Activated CD4-positive, alpha-beta memory T cell treated with anti-CD3 and anti-CD28 coated beads, Interleukin-2, amount 10 ng/mL, durations not matched to agents 7 days and 5 days (primary cell): ENCODE data around the gene KDELR1. TPM values are rescaled to one million over a fixed set of nuclear protein-coding genes. Genes with fewer than 3 reads are reported as not detected.
"Not testable (repeated sequence)": the region's sequence is repeated elsewhere in the genome, so short reads cannot be mapped to it uniquely, and the experiment has no call there.

Source experiments
- CTCF ChIA-PET: fragments of 350-600 bp; sonication (Branson Sonifier 250); formaldehyde crosslinking; loops from one replicate; lab custom pipeline; 2021; ENCODE audit warnings: antibody characterized with exemption, inconsistent platforms; lab: Charles Lee
- POLR2A ChIA-PET: fragments of 350-600 bp; sonication (Branson Sonifier 250); formaldehyde crosslinking; loops from one replicate; lab custom pipeline; 2021; ENCODE audit warnings: antibody characterized with exemption; lab: Charles Lee
- DNase-seq: peaks from one replicate; pipeline ENCODE4 v3.0.0-alpha.2; 2020
- H3K27ac Mint-ChIP-seq: one replicate; pipeline ENCODE4 v1.8.0; 2021; ENCODE audit warnings: mild to moderate bottlenecking, mixed read lengths
- H3K27me3 Mint-ChIP-seq: one replicate; pipeline ENCODE4 v1.8.0; 2021; ENCODE audit warnings: mixed read lengths
- H3K36me3 Mint-ChIP-seq: one replicate; pipeline ENCODE4 v1.8.0; 2021; ENCODE audit warnings: low read depth, mixed read lengths
- H3K4me1 Mint-ChIP-seq: one replicate; pipeline ENCODE4 v1.8.0; 2021; ENCODE audit warnings: mixed read lengths
- H3K4me3 Mint-ChIP-seq: one replicate; pipeline ENCODE4 v1.8.0; 2021; ENCODE audit warnings: mild to moderate bottlenecking, mixed read lengths
- H3K9me3 Mint-ChIP-seq: one replicate; pipeline ENCODE4 v1.8.0; 2021; ENCODE audit warnings: mixed read lengths
- total RNA-seq, 2 experiments: library from RNA; stranded (reverse); gene quantifications; one replicate each; pipeline ENCODE4 v1.2.3, GENCODE V29; 2021

Gene KDELR1
- total RNA-seq, 2 experiments from 2014 or later = 91.8 to 94.4 TPM

DNA sequence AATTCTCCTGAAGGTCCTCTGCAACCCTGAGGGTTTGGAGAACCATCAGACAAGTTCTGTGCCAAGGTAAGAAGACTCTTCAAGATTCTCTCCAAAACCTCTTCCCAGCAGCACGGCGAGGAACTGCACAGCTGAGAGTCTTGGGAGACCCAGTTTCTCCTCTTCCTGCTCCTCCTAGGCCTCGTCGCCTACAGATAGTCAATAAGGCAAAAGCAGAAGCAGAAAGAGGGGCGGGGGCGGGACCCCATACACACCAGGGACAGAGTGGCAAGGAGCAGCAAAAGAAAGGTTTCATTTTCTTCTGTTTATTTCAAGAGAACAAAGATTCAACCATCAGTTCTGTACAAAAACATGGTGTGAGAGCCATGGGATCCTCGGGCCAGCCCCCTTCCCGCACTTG, 9.1 kb downstream of the KDELR1 start:
- H3K4me3 Mint-ChIP-seq = no peak overlapping the region
- H3K27ac Mint-ChIP-seq = no peak overlapping the region
- H3K36me3 Mint-ChIP-seq = peaks cover 37% of the 10 kb centered on the region
- no peaks in the 10 kb centered on the region for H3K27me3 Mint-ChIP-seq
- H3K9me3 Mint-ChIP-seq = no peaks in the 10 kb centered on the region
- DNase-seq = no peak
- no peaks in the 10 kb centered on the region for H3K4me1 Mint-ChIP-seq
- ChIA-PET POLR2A (interaction anchor here (1.7 kb wide), 1 partner anchor 9 kb away, joined by 5 read pairs; the partner anchor contains the start of gene KDELR1), CTCF (interaction anchor here (2.0 kb wide), 1 partner anchor 9 kb away, joined by 11 read pairs; the partner anchor contains the start of gene KDELR1)

DNA sequence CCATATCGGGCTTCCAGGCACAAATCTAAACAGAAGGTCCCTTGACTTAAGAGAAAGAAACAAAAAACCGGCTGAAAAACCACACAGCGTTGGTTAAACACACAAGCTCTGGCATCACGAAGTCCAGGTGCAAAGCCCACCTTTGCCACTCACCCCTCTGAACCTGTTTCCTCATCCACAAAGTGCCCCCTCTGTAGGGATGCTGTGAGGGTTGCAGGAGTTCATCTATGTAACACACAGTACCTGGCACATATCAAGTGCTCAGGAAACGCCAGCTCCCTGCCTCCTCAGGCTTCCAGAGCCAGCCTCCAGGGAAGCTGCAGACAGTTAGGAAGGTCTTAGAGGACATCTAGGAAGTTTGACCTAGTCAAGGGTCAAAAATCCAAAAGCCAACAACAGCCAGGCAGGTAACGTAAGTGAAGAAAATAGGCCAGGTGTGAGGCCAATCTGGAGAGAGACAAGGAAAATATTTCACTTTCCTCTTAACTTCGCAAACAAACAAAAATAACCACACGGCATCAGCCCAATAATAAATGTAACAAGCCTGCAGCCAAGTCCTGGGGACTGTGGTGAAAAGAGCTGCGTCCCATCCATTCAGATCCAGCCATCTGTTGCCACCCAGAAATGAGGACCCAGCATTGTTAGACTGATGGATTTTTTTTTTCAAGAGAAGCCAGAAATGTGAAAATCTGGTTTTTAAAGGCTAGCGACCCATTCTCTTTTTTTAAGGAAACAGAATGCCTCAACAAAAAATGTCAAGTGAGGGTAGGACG, 10.0 kb downstream of the KDELR1 start:
- peaks cover 32% of the 10 kb centered on the region for H3K36me3 Mint-ChIP-seq
- no peak overlapping the region for H3K4me3 Mint-ChIP-seq
- H3K27ac Mint-ChIP-seq = no peak overlapping the region
- POLR2A ChIA-PET = interaction anchor here (1.7 kb wide), 1 partner anchor 10 kb away, joined by 5 read pairs; the partner anchor contains the start of gene KDELR1
- DNase-seq = no peak
- H3K27me3 Mint-ChIP-seq = no peaks in the 10 kb centered on the region
- no peaks in the 10 kb centered on the region for H3K4me1 Mint-ChIP-seq
- no peaks in the 10 kb centered on the region for H3K9me3 Mint-ChIP-seq
- CTCF ChIA-PET = interaction anchor here (1.8 to 2.0 kb wide), 2 partner anchors 10 to 17 kb away, joined by 4 to 11 read pairs; partner anchors contain the start of genes KDELR1, SYNGR4 and TMEM143

- DNase-seq = no peak
- ChIA-PET POLR2A (interaction anchor here (0.6 kb wide), 1 partner anchor 45 kb away, joined by 3 read pairs; no protein-coding TSS in a partner anchor), CTCF (interaction anchor here (0.8 kb wide), 1 partner anchor 65 kb away, joined by 3 read pairs; no protein-coding TSS in a partner anchor)
- Mint-ChIP-seq H3K4me3 (no peak overlapping the region), H3K4me1 (no peaks in the 10 kb centered on the region), H3K36me3 (peaks cover 22% of the 10 kb centered on the region), H3K27ac (no peak overlapping the region), H3K27me3 (no peaks in the 10 kb centered on the region), H3K9me3 (no peaks in the 10 kb centered on the region)
Observed at GRCh38 chr19:48379058-48379457, 12.3 kb downstream of the KDELR1 start.

- Mint-ChIP-seq H3K36me3 (peaks cover 15% of the 10 kb centered on the region), H3K4me3 (no peak overlapping the region), H3K9me3 (no peaks in the 10 kb centered on the region), H3K4me1 (no peaks in the 10 kb centered on the region), H3K27me3 (no peaks in the 10 kb centered on the region), H3K27ac (no peak overlapping the region)
- CTCF ChIA-PET = interaction anchor here (0.7 kb wide), 1 partner anchor 36 kb away, joined by 4 read pairs; no protein-coding TSS in a partner anchor
- POLR2A ChIA-PET = no interaction called here
- no peak for DNase-seq
Observed at GRCh38 chr19:48378194-48378570, 13.2 kb downstream of the KDELR1 start.

DNA sequence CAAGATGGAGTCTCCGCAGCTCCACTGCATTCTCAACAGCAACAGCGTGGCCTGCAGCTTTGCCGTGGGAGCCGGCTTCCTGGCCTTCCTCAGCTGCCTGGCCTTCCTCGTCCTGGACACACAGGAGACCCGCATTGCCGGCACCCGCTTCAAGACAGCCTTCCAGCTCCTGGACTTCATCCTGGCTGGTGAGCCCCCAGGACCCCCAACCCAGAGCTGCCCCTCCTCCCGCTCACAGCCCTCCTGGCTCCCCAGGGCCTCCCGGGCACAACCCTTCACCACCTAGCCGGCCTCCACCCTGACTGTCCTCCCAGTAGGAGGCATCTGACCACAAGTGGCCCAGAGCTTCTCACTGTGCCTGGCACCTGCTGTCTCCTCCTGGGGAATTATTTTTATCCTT, 17.8 kb downstream of the KDELR1 start:
- H3K4me3 Mint-ChIP-seq = no peak overlapping the region
- ChIA-PET POLR2A (interaction anchor here (1.9 kb wide), 1 partner anchor 10 kb away, joined by 8 read pairs; the partner anchor contains the start of genes SYNGR4 and TMEM143), CTCF (interaction anchor here (0.9 kb wide), 1 partner anchor 18 kb away, joined by 4 read pairs; the partner anchor contains the start of gene KDELR1)
- no peaks in the 10 kb centered on the region for H3K9me3 Mint-ChIP-seq
- no peaks in the 10 kb centered on the region for H3K27me3 Mint-ChIP-seq
- DNase-seq = no peak
- H3K36me3 Mint-ChIP-seq = no peaks in the 10 kb centered on the region
- H3K4me1 Mint-ChIP-seq = no peaks in the 10 kb centered on the region
- H3K27ac Mint-ChIP-seq = no peak overlapping the region

DNA sequence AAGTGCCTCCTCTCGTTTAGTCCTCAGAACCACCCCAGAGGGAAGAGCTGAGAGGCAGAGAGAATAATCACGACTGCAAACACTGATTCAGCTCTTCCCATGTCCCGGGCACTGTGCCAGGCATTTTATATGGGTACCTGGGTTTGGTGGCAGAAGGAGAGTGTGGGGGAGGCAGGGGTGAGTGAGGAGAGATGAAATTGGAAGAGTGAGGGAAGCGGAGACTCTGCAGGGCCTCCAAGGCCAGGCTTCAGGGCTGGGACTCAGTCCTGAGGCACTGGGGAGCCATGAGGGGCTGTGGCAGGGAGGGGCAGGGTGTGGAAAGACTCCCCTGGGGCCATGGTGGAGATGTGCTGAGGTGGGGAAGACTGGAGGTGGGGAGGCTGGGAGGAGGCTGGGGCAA, 18.4 kb downstream of the KDELR1 start:
- H3K4me3 Mint-ChIP-seq = no peak overlapping the region
- ChIA-PET CTCF (interaction anchor here (0.9 kb wide), 1 partner anchor 19 kb away, joined by 4 read pairs; the partner anchor contains the start of gene KDELR1), POLR2A (interaction anchor here (1.9 kb wide), 1 partner anchor 9 kb away, joined by 8 read pairs; the partner anchor contains the start of genes SYNGR4 and TMEM143)
- no peaks in the 10 kb centered on the region for H3K36me3 Mint-ChIP-seq
- no peaks in the 10 kb centered on the region for H3K9me3 Mint-ChIP-seq
- no peaks in the 10 kb centered on the region for H3K4me1 Mint-ChIP-seq
- DNase-seq = no peak
- H3K27ac Mint-ChIP-seq = no peak overlapping the region
- no peaks in the 10 kb centered on the region for H3K27me3 Mint-ChIP-seq

DNA sequence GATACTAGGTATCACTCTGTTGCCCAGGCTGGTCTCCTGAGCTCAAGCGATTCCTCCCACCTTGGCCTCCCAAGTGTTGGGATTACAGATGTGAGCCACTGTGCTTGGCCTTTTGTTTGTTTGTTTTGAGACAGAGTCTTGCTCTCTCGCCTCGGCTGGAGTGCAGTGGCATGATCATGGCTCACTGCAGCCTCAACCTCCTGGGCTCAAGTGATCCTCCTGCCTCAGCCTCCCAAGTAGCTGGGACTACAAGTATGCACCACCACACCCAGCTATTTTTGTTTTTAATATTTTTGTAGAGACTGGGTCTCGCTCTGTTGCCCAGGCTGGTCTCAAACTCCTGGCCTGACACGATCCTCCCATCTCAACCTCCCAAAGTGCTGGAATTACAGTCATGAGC, 19.6 kb downstream of the KDELR1 start:
- ChIA-PET POLR2A (interaction anchor here (1.0 kb wide), 1 partner anchor 8 kb away, joined by 3 read pairs; the partner anchor contains the start of gene TMEM143), CTCF (interaction anchor here (0.7 to 1.1 kb wide), 2 partner anchors 20 to 39 kb away, joined by 3 to 4 read pairs; partner anchors contain the start of gene KDELR1)
- not testable (repeated sequence) for H3K4me1 Mint-ChIP-seq, H3K4me3 Mint-ChIP-seq, H3K9me3 Mint-ChIP-seq, H3K36me3 Mint-ChIP-seq, H3K27me3 Mint-ChIP-seq, DNase-seq, H3K27ac Mint-ChIP-seq

DNA sequence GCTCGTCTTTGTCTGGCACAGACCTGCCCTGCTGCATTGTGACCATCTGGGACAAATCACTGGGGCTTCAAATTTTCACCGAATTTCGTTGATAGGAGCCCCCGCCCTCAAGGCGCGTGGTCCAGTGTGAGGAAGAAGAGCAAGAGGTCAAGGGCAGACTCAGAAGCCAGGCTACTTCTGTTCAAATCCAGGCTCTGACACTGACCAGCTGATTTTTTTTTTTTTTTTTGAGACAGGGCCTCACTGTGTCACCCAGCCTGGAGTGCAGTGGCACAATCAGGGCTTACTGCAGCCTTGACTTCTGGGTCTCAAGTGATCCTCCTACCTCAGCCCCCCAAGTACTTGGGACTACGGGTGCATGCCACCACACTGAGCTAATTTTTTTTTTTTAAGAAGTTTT, 20.0 kb downstream of the KDELR1 start:
- CTCF ChIA-PET = interaction anchor here (0.7 to 1.1 kb wide), 2 partner anchors 20 to 39 kb away, joined by 3 to 4 read pairs; partner anchors contain the start of gene KDELR1
- Mint-ChIP-seq H3K9me3 (no peaks in the 10 kb centered on the region), H3K27ac (no peak overlapping the region), H3K36me3 (no peaks in the 10 kb centered on the region), H3K27me3 (no peaks in the 10 kb centered on the region), H3K4me1 (no peaks in the 10 kb centered on the region), H3K4me3 (no peak overlapping the region)
- POLR2A ChIA-PET = interaction anchor here (1.0 kb wide), 1 partner anchor 8 kb away, joined by 3 read pairs; the partner anchor contains the start of gene TMEM143
- no peak for DNase-seq

DNA sequence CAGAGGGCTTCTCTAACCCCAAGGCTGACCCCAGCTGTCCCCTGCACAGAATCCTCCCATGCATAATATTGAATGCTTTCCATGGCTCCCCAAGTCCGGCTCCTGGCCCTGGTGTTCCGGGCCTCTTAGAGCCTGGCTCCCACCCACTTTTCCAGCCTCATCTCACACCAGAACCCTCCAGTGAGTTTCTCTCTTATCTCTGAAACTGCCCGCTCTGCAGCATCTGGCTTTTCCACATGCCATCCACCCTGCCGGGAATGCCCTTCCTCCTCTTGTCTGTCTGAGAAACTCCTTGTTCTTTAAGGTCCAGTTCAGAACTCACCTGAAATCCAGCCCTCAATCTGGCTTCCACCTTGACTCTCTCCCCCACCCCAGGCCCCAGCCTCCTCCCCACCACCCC, 20.4 kb downstream of the KDELR1 start:
- H3K36me3 Mint-ChIP-seq = no peaks in the 10 kb centered on the region
- no peaks in the 10 kb centered on the region for H3K9me3 Mint-ChIP-seq
- H3K4me1 Mint-ChIP-seq = no peaks in the 10 kb centered on the region
- H3K27ac Mint-ChIP-seq = no peak overlapping the region
- ChIA-PET POLR2A (no interaction called here), CTCF (no interaction called here)
- H3K27me3 Mint-ChIP-seq = no peaks in the 10 kb centered on the region
- H3K4me3 Mint-ChIP-seq = no peak overlapping the region
- DNase-seq = no peak

- Mint-ChIP-seq H3K4me3 (no peak overlapping the region), H3K9me3 (no peaks in the 10 kb centered on the region), H3K27ac (no peak overlapping the region), H3K36me3 (no peaks in the 10 kb centered on the region), H3K27me3 (no peaks in the 10 kb centered on the region), H3K4me1 (peaks cover 10% of the 10 kb centered on the region)
- no peak for DNase-seq
- CTCF ChIA-PET = no interaction called here
- POLR2A ChIA-PET = no interaction called here
Observed at GRCh38 chr19:48368936-48369335, 22.4 kb downstream of the KDELR1 start.

GRCh38 chr19:48367855-48368254, 23.5 kb downstream of the KDELR1 start:
- no peaks in the 10 kb centered on the region for H3K36me3 Mint-ChIP-seq
- ChIA-PET CTCF (no interaction called here), POLR2A (no interaction called here)
- peaks cover 14% of the 10 kb centered on the region for H3K4me1 Mint-ChIP-seq
- no peak overlapping the region for H3K4me3 Mint-ChIP-seq
- H3K9me3 Mint-ChIP-seq = no peaks in the 10 kb centered on the region
- H3K27ac Mint-ChIP-seq = no peak overlapping the region
- no peak for DNase-seq
- H3K27me3 Mint-ChIP-seq = no peaks in the 10 kb centered on the region

DNA sequence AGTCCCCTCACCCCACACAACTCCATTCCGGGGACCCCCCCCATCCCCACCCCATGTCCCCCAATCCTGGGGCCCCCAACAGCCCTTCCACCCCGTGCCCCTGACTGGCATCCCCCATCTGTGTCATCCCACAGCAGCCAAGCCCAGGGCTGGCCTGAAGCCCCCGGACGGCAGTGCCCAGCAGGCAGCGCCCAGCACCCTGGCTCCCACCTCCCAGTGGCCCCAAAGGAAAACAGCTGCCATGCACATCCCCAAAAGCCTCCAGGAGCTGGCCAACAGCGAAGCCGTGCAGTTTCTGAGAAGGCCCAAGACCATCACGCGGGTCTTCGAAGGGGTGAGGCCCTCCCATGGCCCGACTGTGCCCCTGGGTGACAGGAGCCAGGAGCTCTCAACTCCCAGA, 25.7 kb downstream of the KDELR1 start:
- DNase-seq = no peak
- Mint-ChIP-seq H3K27ac (no peak overlapping the region), H3K27me3 (no peaks in the 10 kb centered on the region), H3K9me3 (no peaks in the 10 kb centered on the region), H3K4me1 (peaks cover 22% of the 10 kb centered on the region), H3K4me3 (no peak overlapping the region), H3K36me3 (no peaks in the 10 kb centered on the region)
- ChIA-PET CTCF (interaction anchor here (3.8 kb wide), 1 partner anchor 26 kb away, joined by 53 read pairs; the partner anchor contains the start of gene KDELR1), POLR2A (interaction anchor here (0.7 to 3.3 kb wide), 2 partner anchors 26 to 40 kb away, joined by 4 to 19 read pairs; partner anchors contain the start of genes EMP3 and KDELR1)
